GM18517 (cell line): Measurements from ENCODE around the gene SNAPC1.
A peak's percentile ranks its signal among the peaks of the same experiment; 100 is the strongest.
"Not testable (repeated sequence)": the region's sequence is repeated elsewhere in the genome, so short reads cannot be mapped to it uniquely, and the experiment has no call there.

Source experiments
- ATAC-seq: cut with Tn5 transposase; IDR thresholded peaks from one replicate; pipeline ENCODE4 v1.9.1; 2021; ENCODE audit warnings: mild to moderate bottlenecking, moderate library complexity; ENCODE audit not compliant: unreplicated experiment

Gene SNAPC1

GRCh38 chr14:61749867-61750266 lies 12.4 kb upstream of the SNAPC1 start:
- ATAC-seq, result no peak

- ATAC-seq, result peak; percentile 94
These were observed 11.3 kb upstream of the SNAPC1 start for GRCh38 chr14:61750708-61751474.

GRCh38 chr14:61751475-61751989 lies 10.7 kb upstream of the SNAPC1 start:
- no peak for ATAC-seq

GRCh38 chr14:61752626-61753025 lies 9.6 kb upstream of the SNAPC1 start:
- peak; percentile 42 for ATAC-seq

- ATAC-seq, result no peak
These were observed 8.6 kb upstream of the SNAPC1 start for GRCh38 chr14:61753631-61754030.

GRCh38 chr14:61754627-61755381 lies 7.4 kb upstream of the SNAPC1 start:
- ATAC-seq, result no peak

GRCh38 chr14:61755382-61755742 lies 6.9 kb upstream of the SNAPC1 start:
- not testable (repeated sequence) for ATAC-seq

- no peak for ATAC-seq
These were observed 6.1 kb upstream of the SNAPC1 start for GRCh38 chr14:61756135-61756534.

- no peak for ATAC-seq
These were observed 2.3 kb upstream of the SNAPC1 start for GRCh38 chr14:61759878-61760277.

- ATAC-seq, result no peak
These were observed 663 bp upstream of the SNAPC1 start for GRCh38 chr14:61761557-61761956.

- no peak for ATAC-seq
These were observed 2.3 kb downstream of the SNAPC1 start for GRCh38 chr14:61764342-61765122.

- ATAC-seq, result no peak
These were observed 3.2 kb downstream of the SNAPC1 start for GRCh38 chr14:61765225-61765943.

GRCh38 chr14:61766151-61766550 lies 3.9 kb downstream of the SNAPC1 start:
- ATAC-seq, result no peak

- no peak for ATAC-seq
These were observed 6.0 kb downstream of the SNAPC1 start for GRCh38 chr14:61768240-61768639.

- no peak for ATAC-seq
These were observed 7.7 kb downstream of the SNAPC1 start for GRCh38 chr14:61769893-61770292.

GRCh38 chr14:61774861-61775260 lies 12.6 kb downstream of the SNAPC1 start:
- ATAC-seq, result no peak

GRCh38 chr14:61780125-61780524 lies 17.9 kb downstream of the SNAPC1 start:
- ATAC-seq, result no peak

- no peak for ATAC-seq
These were observed 35.1 kb downstream of the SNAPC1 start for GRCh38 chr14:61797309-61797708.

- ATAC-seq, result no peak
These were observed 39.9 kb downstream of the SNAPC1 start for GRCh38 chr14:61802010-61802568.

GRCh38 chr14:61803755-61804154 lies 41.5 kb downstream of the SNAPC1 start:
- ATAC-seq, result no peak
